BLaER1 treated with 17β-estradiol and CSF1 and Interleukin-3, amounts not matched to agents 10 nM and 100 nM (cell line): ENCODE results near the gene WASF1.

ENCODE experiments used
- H3K27ac ChIP-seq, 11 experiments: shearing (Covaris generic); formaldehyde crosslinking; 2 replicates each; pipeline ENCODE4 v1.8.1; 2022
- H3K27me3 ChIP-seq, 11 experiments: shearing (Covaris generic); formaldehyde crosslinking; 2 replicates each; pipeline ENCODE4 v1.8.1; 2022
- H3K36me3 ChIP-seq, 11 experiments: shearing (Covaris generic); formaldehyde crosslinking; 2 replicates each; pipeline ENCODE4 v1.8.1; 2022
- H3K4me1 ChIP-seq, 10 experiments: shearing (Covaris generic); formaldehyde crosslinking; 2 replicates each; pipeline ENCODE4 v1.8.1; 2022
- H3K4me2 ChIP-seq, 11 experiments: shearing (Covaris generic); formaldehyde crosslinking; 2 replicates each; pipeline ENCODE4 v1.8.1; 2022
- H3K4me3 ChIP-seq, 10 experiments: shearing (Covaris generic); formaldehyde crosslinking; 2 replicates each; pipeline ENCODE4 v1.8.1; 2022
- H3K9ac ChIP-seq, 11 experiments: shearing (Covaris generic); formaldehyde crosslinking; 2 replicates each; pipeline ENCODE4 v1.8.1; 2022
- H3K9me3 ChIP-seq, 11 experiments: shearing (Covaris generic); formaldehyde crosslinking; replicated peaks in 1 of 11; 2 replicates each; pipeline ENCODE4 v1.8.1; 2022
- H4K20me1 ChIP-seq, 11 experiments: shearing (Covaris generic); formaldehyde crosslinking; 2 replicates each; pipeline ENCODE4 v1.8.1; 2022
- Cebpa-rat ChIP-seq, 11 experiments: shearing (Covaris generic); IDR thresholded peaks; 2 replicates each; pipeline ENCODE4 v1.8.1; 2022

WASF1 gene

DNA sequence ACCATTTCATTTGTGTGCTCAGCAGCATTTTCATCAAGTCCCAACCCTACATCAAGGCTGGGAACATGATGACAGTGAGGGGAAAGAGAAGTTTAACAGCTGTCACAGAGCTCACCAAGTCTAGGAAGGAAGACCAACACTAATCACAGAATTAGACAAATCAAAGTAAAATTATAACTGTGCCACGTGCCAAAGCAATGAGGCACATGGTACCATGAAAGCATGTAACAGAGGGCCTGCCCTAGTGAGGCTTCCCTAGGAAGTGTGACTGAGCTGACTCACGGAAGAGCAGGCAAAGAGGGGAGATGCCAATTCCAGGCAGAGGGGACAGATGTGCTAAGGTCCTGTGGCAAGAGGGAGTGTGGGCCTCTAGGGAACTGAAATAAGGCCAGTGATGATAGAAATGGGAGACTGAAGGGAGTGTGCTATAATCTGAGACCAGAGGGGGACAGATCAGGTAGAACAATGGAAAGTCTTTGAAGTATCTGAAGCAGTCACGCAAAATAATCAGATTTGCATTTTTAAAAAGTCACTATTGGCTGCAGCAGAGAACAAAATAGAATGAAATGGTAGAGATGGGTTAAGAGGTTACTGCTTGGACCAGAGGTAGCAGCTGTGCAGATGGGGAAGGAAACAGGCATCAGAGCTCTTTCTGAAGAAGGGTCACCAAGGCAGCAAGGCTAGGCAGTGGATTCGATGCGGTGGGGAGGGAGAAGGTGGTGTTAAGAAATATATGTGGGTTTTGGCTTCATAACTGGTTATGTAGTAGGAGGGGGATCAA lies 114.5 kb downstream of the WASF1 start:
- Histone ChIP-seq H3K27ac (peak overlapping the region in 8 of 11 experiments; percentile 49 to 82 (median 75); a peak in 16 of 22 replicates), H3K36me3 (no peaks in the 10 kb centered on the region), H3K9ac (peak overlapping the region in 6 of 11 experiments; percentile 15 to 64 (median 35); a peak in 9 of 22 replicates), H3K4me3 (no peak overlapping the region), H4K20me1 (no peaks in the 10 kb centered on the region), H3K4me1 (peaks cover 8 to 68% (median 60%) of the 10 kb centered on the region in 10 experiments), H3K9me3 (no peaks in the 10 kb centered on the region), H3K4me2 (peak overlapping the region in 10 of 11 experiments; percentile 17 to 76 (median 64); a peak in 19 of 22 replicates), H3K27me3 (no peaks in the 10 kb centered on the region)
- peak in 1 of 11 experiments; percentile 43; a peak in 1 of 22 replicates for TF ChIP-seq Cebpa-rat (IDR thresholded peaks at IDR 0.05)

DNA sequence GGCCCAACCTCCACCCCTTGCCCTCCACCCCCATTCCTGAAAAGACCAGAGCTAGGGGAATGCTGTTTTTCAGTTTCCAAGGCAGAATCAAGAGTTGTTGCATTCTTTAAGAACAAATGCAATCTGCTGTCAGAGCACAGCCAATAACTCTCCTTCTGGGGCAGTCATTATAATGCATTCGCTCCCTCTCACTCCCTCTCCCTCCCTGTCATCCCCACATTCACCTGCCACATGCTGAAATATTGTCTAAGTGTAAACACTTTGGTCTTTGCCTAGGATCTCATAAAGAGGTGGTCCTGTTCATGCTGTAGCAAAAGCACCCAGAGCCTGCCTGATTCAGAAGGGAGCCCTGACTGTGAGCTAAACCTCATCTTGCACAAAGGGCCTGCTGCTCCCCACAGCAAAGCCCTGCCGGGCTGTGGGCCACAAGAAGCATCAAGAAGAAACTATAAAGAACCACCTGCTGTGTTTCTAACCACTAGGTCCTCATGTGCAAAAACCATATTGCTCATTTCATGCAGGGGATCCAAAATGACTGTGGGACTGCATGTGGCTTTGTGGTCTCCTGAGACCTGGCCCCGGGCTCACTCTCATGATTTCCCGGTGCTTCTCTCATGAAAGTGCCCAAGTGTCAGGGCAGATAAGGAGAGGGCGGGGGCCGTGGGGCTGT lies 115.7 kb downstream of the WASF1 start:
- Histone ChIP-seq H3K4me1 (peaks cover 5 to 64% (median 58%) of the 10 kb centered on the region in 10 experiments), H3K36me3 (no peaks in the 10 kb centered on the region), H3K9ac (peak overlapping the region in 4 of 11 experiments; percentile 13 to 64 (median 46); a peak in 5 of 22 replicates), H3K9me3 (no peaks in the 10 kb centered on the region), H3K4me3 (no peak overlapping the region), H3K27ac (peak overlapping the region in 7 of 11 experiments; percentile 59 to 82 (median 78); a peak in 12 of 22 replicates), H3K27me3 (no peaks in the 10 kb centered on the region), H3K4me2 (peak overlapping the region in 9 of 11 experiments; percentile 27 to 76 (median 65); a peak in 17 of 22 replicates), H4K20me1 (no peaks in the 10 kb centered on the region)
- TF ChIP-seq Cebpa-rat (IDR thresholded peaks at IDR 0.05): no peak

DNA sequence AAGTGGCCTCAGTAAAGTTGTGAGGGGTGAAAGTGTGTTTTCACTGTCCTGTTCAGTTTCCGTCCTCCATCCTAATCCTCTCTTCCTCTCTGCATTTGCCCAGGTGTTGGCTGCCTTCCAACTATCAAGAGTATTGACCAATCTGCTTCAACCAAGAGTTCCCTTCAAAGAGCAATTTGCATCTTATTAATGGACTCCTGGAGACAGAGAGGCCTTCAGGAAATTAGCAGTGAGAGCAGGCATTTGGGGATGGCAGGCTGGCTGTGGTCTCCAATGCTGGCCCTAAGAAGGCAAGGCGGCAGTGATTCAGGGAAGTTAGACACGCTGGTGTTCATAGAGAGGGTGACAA lies 124.1 kb downstream of the WASF1 start:
- no peak overlapping the region for H3K27ac ChIP-seq
- no peaks in the 10 kb centered on the region for H3K36me3 ChIP-seq
- H4K20me1 ChIP-seq: no peaks in the 10 kb centered on the region
- H3K4me2 ChIP-seq: peak overlapping the region in 7 of 11 experiments; percentile 1 to 41 (median 36); a peak in 9 of 22 replicates
- H3K4me3 ChIP-seq: no peak overlapping the region
- no peak overlapping the region for H3K9ac ChIP-seq
- H3K9me3 ChIP-seq: no peaks in the 10 kb centered on the region
- TF ChIP-seq Cebpa-rat (IDR thresholded peaks at IDR 0.05): no peak
- H3K27me3 ChIP-seq: peaks cover 0 to 11% (median 5%) of the 10 kb centered on the region in 11 experiments; a peak in 4 of 22 replicates
- peaks cover 0 to 20% (median 10%) of the 10 kb centered on the region in 10 experiments; a peak in 7 of 20 replicates for H3K4me1 ChIP-seq

DNA sequence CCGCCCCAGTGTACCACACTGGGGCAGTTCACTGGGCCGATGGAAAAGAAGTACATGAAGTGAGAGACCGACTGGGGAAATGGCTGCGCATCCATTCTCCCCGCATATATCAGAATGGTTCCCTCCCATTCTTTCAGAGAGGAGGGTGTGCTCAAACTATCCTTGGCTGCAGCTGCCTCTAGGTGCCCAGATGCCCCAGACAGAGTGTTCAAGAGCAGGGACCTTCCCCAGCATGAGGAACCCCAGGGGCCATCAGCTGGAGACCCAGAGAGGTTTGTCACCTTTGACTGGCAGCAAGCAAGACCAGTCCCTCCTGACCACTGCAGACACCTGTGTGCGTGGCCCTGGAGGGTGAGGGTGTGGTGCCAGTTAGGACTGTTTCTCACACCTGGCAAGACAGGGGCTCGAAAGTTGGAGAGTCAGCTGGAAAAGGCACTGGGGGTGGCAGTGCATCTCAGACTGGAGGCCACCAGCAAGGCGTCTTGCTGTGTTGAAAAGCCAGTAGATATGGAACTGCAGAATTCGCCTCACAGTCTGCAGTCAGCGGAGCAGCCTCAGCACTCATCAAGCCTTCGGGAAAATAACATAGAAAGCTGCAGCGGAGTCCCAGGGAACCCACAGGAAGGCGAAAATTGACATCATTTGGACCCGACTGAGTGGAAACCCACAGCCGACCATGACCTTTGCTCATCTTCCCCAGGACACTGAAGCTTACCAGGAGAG lies 124.6 kb downstream of the WASF1 start:
- peak overlapping the region in 7 of 11 experiments; percentile 1 to 41 (median 36); a peak in 9 of 22 replicates for H3K4me2 ChIP-seq
- H3K36me3 ChIP-seq: no peaks in the 10 kb centered on the region
- peaks cover 0 to 11% (median 5%) of the 10 kb centered on the region in 11 experiments; a peak in 4 of 22 replicates for H3K27me3 ChIP-seq
- H3K4me3 ChIP-seq: no peak overlapping the region
- H4K20me1 ChIP-seq: no peaks in the 10 kb centered on the region
- TF ChIP-seq Cebpa-rat (IDR thresholded peaks at IDR 0.05): no peak
- no peaks in the 10 kb centered on the region for H3K9me3 ChIP-seq
- no peak overlapping the region for H3K27ac ChIP-seq
- H3K4me1 ChIP-seq: peaks cover 0 to 20% (median 10%) of the 10 kb centered on the region in 10 experiments; a peak in 7 of 20 replicates
- no peak overlapping the region for H3K9ac ChIP-seq

DNA sequence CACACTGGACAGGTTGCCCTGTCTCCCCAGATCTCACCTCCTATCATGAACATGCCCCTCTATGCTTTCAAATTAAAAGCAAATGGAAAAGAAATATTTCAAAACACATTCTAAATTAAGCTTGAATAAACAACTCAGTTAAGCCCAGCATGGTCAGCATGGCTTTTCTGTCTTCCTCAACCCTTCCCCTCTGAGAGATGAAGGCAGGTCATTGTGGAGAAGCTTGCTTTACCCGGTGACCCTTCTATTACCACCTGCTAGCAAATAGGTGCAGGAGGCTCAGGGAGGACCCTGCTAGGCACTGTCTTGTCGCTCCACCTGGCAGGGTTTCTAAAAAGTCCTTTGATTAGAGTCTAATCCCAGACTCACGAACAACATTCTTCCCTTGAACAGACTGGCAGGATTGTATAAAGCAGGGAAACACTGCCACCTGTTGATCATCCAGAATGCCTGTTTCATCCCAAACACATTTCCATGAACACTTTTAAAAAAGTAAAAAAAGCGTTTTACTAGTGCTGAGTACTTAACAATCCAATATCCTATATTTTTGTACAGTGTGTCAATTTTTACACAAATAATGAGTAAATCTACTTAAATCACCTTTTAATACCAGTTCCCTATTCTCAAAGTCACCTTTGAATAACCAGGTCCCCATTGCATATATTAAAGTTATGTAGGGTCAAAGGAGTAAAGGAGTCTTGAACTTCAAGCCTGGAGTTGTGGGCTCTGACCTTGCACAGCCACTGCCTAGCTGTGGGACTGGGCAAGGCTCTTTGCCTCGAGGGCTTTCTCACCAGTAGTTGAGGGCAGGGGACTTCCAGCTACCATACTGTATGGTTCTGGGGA lies 125.9 kb downstream of the WASF1 start:
- H3K27ac ChIP-seq: no peak overlapping the region
- peaks cover 0 to under 1% (median 0%) of the 10 kb centered on the region in 11 experiments; a peak in 1 of 22 replicates for H3K9me3 ChIP-seq
- H3K9ac ChIP-seq: no peak overlapping the region
- H3K4me2 ChIP-seq: 0 out of 22 replicates have a peak overlapping the region, but pooled peaks of 1 of the 11 experiments have one; percentile 1
- peaks cover 0 to 11% (median 5%) of the 10 kb centered on the region in 11 experiments; a peak in 4 of 22 replicates for H3K27me3 ChIP-seq
- H3K4me3 ChIP-seq: no peak overlapping the region
- H4K20me1 ChIP-seq: no peaks in the 10 kb centered on the region
- peaks cover 0 to 20% (median 10%) of the 10 kb centered on the region in 10 experiments; a peak in 7 of 20 replicates for H3K4me1 ChIP-seq
- no peaks in the 10 kb centered on the region for H3K36me3 ChIP-seq
- no peak for TF ChIP-seq Cebpa-rat (IDR thresholded peaks at IDR 0.05)

DNA sequence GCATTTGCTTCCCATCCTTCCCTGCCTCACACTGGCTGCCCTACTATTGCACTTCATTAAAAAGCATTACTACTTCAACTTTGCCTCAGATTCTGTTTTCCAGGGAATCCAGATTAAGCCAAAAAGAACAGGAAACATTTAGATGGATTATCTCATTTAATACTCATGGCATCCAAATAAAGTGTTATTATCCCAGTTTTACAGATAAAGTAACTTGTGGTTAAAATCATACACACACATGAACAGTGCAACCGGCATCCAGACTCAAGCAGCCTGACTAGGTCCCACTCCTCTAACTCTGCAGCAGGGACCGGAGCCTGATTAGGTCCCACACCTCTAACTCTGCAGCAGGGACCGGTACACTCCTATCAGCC lies 129.0 kb downstream of the WASF1 start:
- no peaks in the 10 kb centered on the region for H4K20me1 ChIP-seq
- no peak overlapping the region for H3K4me2 ChIP-seq
- H3K36me3 ChIP-seq: no peaks in the 10 kb centered on the region
- no peak for TF ChIP-seq Cebpa-rat (IDR thresholded peaks at IDR 0.05)
- H3K27me3 ChIP-seq: peaks cover 0 to 9% (median 3%) of the 10 kb centered on the region in 11 experiments; a peak in 4 of 22 replicates
- peaks cover 6 to 26% (median 20%) of the 10 kb centered on the region in 11 experiments for H3K9me3 ChIP-seq
- H3K4me3 ChIP-seq: no peak overlapping the region
- H3K27ac ChIP-seq: no peak overlapping the region
- no peak overlapping the region for H3K9ac ChIP-seq
- H3K4me1 ChIP-seq: peaks cover 0 to 15% (median 8%) of the 10 kb centered on the region in 10 experiments; a peak in 8 of 20 replicates
